ENCODE results near the gene RPLP1.
"Not testable (repeated sequence)": the region's sequence is repeated elsewhere in the genome, so short reads cannot be mapped to it uniquely, and the experiment has no call there.

RPLP1 gene

GRCh38 chr15:69422336-69422895, 30.2 kb upstream of the RPLP1 start:
- Histone ChIP-seq H3K9ac (ENCODE audit: low read depth, low read length) (no peak overlapping the region), H3K9me3 (ENCODE audit: control insufficient read depth, insufficient read depth, low read length) (no peaks in the 10 kb centered on the region), H3K36me3 (ENCODE audit: insufficient read depth, low read length) (peaks cover 32% of the 10 kb centered on the region), H3K4me1 (ENCODE audit: insufficient read depth, low read length) (no peaks in the 10 kb centered on the region)

GRCh38 chr15:69424001-69424400, 28.6 kb upstream of the RPLP1 start:
- peaks cover 27% of the 10 kb centered on the region for H3K36me3 ChIP-seq (ENCODE audit: insufficient read depth, low read length)

DNA sequence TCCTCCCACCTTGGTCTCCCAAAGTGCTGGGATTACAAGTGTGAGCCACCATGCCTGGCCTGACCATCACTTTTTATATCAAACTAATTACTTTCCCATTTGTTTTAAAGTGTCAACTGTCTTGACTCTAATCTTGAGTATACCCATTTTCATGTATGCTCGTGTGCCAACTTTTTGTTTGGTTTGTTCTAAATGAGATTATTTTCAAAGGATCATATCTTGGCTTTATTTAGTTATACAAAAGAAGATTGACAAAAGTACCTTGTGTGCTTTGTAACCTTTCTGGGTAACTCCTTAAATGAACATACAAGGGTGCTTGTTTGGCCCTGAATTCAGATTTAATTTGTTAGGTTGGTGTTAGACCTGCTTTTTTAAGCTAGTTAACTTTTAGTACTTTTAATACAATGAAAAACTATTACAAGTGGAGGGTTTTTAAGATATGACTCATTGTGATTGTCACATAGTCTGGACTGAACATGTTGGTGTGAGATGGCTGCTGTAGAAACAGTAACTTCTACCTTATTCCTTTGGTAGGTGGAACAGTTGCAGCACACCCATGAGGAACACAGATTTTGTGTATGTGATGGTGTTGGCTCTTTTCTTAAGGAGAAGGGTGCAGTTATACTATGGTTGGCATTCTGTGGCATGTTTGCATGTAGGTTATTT, 27.7 kb upstream of the RPLP1 start:
- no peaks in the 10 kb centered on the region for H3K9me3 ChIP-seq (ENCODE audit: control insufficient read depth, insufficient read depth, low read length)
- H3K4me1 ChIP-seq (ENCODE audit: insufficient read depth, low read length), result no peaks in the 10 kb centered on the region
- H3K9ac ChIP-seq (ENCODE audit: low read depth, low read length), result no peak overlapping the region
- peaks cover 26% of the 10 kb centered on the region for H3K36me3 ChIP-seq (ENCODE audit: insufficient read depth, low read length)

More at GRCh38 chr15:69424001-69424400, 28.6 kb upstream of the RPLP1 start:
- H3K4me1 ChIP-seq (ENCODE audit: insufficient read depth, low read length), result no peaks in the 10 kb centered on the region
- H3K9me3 ChIP-seq (ENCODE audit: control insufficient read depth, insufficient read depth, low read length), result no peaks in the 10 kb centered on the region
- H3K9ac ChIP-seq (ENCODE audit: low read depth, low read length), result no peak overlapping the region

DNA sequence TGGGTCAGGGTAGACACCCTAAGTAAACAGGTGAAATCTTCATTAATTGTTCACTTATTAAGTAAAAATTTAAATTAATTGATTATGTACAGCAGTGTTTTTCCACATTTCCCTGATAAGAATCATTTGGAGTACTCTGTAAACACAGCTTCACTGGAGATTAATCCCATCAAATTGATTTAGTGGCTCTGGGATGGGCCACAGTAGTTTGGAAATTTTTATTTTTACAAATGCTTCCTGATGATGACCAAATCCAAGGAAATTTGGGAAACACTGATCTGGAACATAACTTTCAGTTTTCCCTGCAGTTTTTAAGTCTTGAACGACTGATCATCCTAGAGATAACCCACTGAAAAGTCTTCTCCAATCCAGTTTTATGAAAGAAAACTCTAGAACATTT, 18.8 kb upstream of the RPLP1 start:
- Histone ChIP-seq H3K9ac (ENCODE audit: low read depth, low read length) (no peak overlapping the region), H3K9me3 (ENCODE audit: control insufficient read depth, insufficient read depth, low read length) (no peaks in the 10 kb centered on the region), H3K36me3 (ENCODE audit: insufficient read depth, low read length) (peaks cover 34% of the 10 kb centered on the region), H3K4me1 (ENCODE audit: insufficient read depth, low read length) (no peaks in the 10 kb centered on the region)

- Histone ChIP-seq H3K9me3 (ENCODE audit: control insufficient read depth, insufficient read depth, low read length) (no peaks in the 10 kb centered on the region), H3K4me1 (ENCODE audit: insufficient read depth, low read length) (no peaks in the 10 kb centered on the region), H3K9ac (ENCODE audit: low read depth, low read length) (no peak overlapping the region), H3K36me3 (ENCODE audit: insufficient read depth, low read length) (peaks cover 32% of the 10 kb centered on the region)
These were observed 18.4 kb upstream of the RPLP1 start for GRCh38 chr15:69434238-69434637.

GRCh38 chr15:69434679-69435078, 17.9 kb upstream of the RPLP1 start:
- no peaks in the 10 kb centered on the region for H3K4me1 ChIP-seq (ENCODE audit: insufficient read depth, low read length)
- H3K36me3 ChIP-seq (ENCODE audit: insufficient read depth, low read length), result peaks cover 36% of the 10 kb centered on the region
- no peak overlapping the region for H3K9ac ChIP-seq (ENCODE audit: low read depth, low read length)
- no peaks in the 10 kb centered on the region for H3K9me3 ChIP-seq (ENCODE audit: control insufficient read depth, insufficient read depth, low read length)

DNA sequence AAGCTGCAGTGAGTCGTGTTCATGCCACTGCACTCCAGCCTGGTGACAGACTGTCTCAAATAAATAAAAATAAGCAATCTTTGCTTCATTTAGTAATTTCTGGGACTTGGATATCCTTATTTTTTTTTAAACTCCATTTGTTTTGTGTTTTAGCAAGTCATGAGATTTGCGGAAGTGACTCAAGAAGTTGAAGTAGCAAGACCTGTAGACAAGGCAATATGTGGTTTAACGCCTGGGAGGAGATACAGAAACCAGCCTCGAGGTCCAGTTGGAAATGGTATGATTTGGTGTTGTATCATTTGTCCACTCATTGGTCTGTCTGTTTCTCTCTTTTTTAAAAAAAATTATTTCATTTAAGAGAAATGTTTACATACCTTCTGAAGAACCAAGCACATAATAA, 16.6 kb upstream of the RPLP1 start:
- no peaks in the 10 kb centered on the region for H3K4me1 ChIP-seq (ENCODE audit: insufficient read depth, low read length)
- H3K9ac ChIP-seq (ENCODE audit: low read depth, low read length), result no peak overlapping the region
- H3K36me3 ChIP-seq (ENCODE audit: insufficient read depth, low read length), result peaks cover 36% of the 10 kb centered on the region
- no peaks in the 10 kb centered on the region for H3K9me3 ChIP-seq (ENCODE audit: control insufficient read depth, insufficient read depth, low read length)

- Histone ChIP-seq H3K36me3 (ENCODE audit: insufficient read depth, low read length) (peaks cover 40% of the 10 kb centered on the region), H3K9me3 (ENCODE audit: control insufficient read depth, insufficient read depth, low read length) (no peaks in the 10 kb centered on the region), H3K4me1 (ENCODE audit: insufficient read depth, low read length) (no peaks in the 10 kb centered on the region), H3K9ac (ENCODE audit: low read depth, low read length) (no peak overlapping the region)
These were observed 15.7 kb upstream of the RPLP1 start for GRCh38 chr15:69436951-69437350.

GRCh38 chr15:69439623-69440022, 13.0 kb upstream of the RPLP1 start:
- H3K9me3 ChIP-seq (ENCODE audit: control insufficient read depth, insufficient read depth, low read length), result no peaks in the 10 kb centered on the region
- no peak overlapping the region for H3K9ac ChIP-seq (ENCODE audit: low read depth, low read length)
- no peaks in the 10 kb centered on the region for H3K4me1 ChIP-seq (ENCODE audit: insufficient read depth, low read length)
- peaks cover 34% of the 10 kb centered on the region for H3K36me3 ChIP-seq (ENCODE audit: insufficient read depth, low read length)

DNA sequence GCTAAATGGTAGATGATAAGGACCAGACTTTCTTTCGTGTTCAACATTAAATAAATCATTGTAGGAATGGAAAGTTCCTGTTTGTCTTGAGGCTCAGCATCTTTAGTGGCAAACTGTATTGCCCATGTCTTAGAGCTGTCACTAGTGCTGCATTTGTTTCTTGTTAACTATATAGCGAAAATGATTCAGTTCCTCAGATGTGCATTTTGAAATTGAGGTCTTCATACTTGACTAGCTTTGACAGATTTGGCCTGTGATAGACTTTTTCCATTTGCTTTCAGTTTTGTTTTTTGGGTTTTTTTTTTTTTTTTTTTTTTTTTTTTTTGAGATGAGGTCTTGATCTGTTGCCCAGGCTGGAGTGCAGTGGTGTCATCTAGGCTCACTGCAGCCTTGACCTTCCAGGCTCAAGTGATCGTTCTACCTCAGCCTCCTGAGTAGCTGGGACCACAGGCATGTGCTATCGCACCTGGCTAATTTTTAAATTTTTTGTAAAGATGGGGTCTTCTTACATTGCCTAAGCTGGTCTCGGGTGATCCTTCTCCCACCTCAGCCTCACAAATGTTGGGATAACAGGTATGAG, 9.5 kb upstream of the RPLP1 start:
- peaks cover 48% of the 10 kb centered on the region for H3K36me3 ChIP-seq (ENCODE audit: insufficient read depth, low read length)
- no peaks in the 10 kb centered on the region for H3K4me1 ChIP-seq (ENCODE audit: insufficient read depth, low read length)
- H3K9ac ChIP-seq (ENCODE audit: low read depth, low read length), result no peak overlapping the region
- H3K9me3 ChIP-seq (ENCODE audit: control insufficient read depth, insufficient read depth, low read length), result no peaks in the 10 kb centered on the region

DNA sequence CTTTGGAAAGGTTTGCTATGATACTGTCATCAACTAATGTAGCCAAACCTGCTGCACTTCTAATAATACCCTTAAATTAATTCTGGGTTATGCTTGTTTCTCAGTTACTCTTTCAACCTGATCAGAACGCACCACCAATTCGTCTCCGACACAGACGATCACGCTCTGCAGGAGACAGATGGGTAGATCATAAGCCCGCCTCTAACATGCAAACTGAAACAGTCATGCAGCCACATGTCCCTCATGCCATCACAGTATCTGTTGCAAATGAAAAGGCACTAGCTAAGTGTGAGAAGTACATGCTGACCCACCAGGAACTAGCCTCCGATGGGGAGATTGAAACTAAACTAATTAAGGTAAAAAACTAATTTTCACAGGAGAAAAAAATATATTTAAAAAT, 7.9 kb upstream of the RPLP1 start:
- H3K4me1 ChIP-seq (ENCODE audit: insufficient read depth, low read length), result no peaks in the 10 kb centered on the region
- peaks cover 35% of the 10 kb centered on the region for H3K36me3 ChIP-seq (ENCODE audit: insufficient read depth, low read length)
- no peak overlapping the region for H3K9ac ChIP-seq (ENCODE audit: low read depth, low read length)
- H3K9me3 ChIP-seq (ENCODE audit: control insufficient read depth, insufficient read depth, low read length), result no peaks in the 10 kb centered on the region

DNA sequence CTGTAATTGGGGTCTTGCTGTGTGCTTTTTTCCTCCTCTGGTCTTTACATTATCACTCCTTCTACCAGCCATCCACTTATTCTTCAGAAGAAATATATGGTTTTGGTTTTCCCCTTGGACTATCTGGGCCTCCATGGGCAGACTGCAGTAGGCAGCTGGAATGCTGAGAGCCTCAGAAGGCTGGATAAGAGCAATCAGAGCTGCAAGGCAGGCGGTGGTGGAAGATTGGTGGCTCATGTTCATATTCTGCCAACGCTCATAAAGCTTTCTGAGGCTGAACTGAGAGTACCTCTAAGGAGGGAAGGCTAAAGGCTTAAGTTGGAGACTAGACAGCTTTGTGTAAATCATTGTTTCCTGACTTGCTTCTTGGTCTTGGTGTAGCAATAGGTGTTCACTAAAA, 5.7 kb upstream of the RPLP1 start:
- peaks cover 24% of the 10 kb centered on the region for H3K36me3 ChIP-seq (ENCODE audit: insufficient read depth, low read length)
- H3K4me1 ChIP-seq (ENCODE audit: insufficient read depth, low read length), result no peaks in the 10 kb centered on the region
- H3K9me3 ChIP-seq (ENCODE audit: control insufficient read depth, insufficient read depth, low read length), result no peaks in the 10 kb centered on the region
- no peak overlapping the region for H3K9ac ChIP-seq (ENCODE audit: low read depth, low read length)

- peaks cover 25% of the 10 kb centered on the region for H3K36me3 ChIP-seq (ENCODE audit: insufficient read depth, low read length)
- not testable (repeated sequence) for H3K4me1 ChIP-seq (ENCODE audit: insufficient read depth, low read length); H3K9ac ChIP-seq (ENCODE audit: low read depth, low read length); H3K9me3 ChIP-seq (ENCODE audit: control insufficient read depth, insufficient read depth, low read length)
These were observed 2.4 kb upstream of the RPLP1 start for GRCh38 chr15:69450221-69450620.

DNA sequence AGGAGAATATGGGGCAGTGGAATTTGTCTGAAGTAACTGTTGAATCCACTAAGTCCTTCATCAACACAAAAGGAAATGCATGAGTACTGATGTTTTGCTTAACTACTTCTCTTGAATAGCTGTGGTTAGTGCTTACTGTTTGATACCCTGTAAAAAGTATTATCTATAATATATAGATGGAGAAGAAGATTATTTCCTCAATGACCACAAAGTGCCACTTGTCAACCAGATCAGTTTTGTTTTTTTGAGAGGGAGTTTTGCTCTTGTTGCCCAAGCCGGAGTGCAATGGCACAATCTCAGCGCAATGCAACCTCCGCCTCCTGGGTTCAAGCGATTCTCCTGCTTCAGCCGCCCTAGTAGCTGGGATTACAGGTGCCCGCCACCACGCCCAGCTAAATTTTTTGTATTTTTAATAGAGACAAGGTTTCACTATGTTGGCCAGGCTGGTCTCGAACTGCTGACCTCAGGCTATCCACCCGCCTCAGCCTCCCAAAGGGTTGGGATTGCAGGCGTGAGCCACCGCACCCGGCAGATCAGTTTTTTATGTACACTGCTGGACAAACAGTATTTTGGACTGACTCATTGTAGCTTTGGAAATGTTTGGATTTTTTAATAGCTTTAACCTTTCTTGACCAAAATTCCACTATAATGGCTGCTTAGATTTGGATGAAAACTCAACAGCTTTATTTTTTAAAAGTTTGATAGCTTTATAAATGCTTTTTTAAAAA, 1.5 kb upstream of the RPLP1 start:
- Histone ChIP-seq H3K9ac (ENCODE audit: low read depth, low read length) (peak overlapping the region; percentile 92; the same call in 1 of the 2 replicates), H3K36me3 (ENCODE audit: insufficient read depth, low read length) (peaks cover 26% of the 10 kb centered on the region), H3K9me3 (ENCODE audit: control insufficient read depth, insufficient read depth, low read length) (no peaks in the 10 kb centered on the region), H3K4me1 (ENCODE audit: insufficient read depth, low read length) (peaks cover 5% of the 10 kb centered on the region; the same call in 1 of the 2 replicates)
